ENCODE data around the gene DOLK. TPM values are rescaled to one million over a fixed set of nuclear protein-coding genes. Genes with fewer than 3 reads are reported as not detected.

The DOLK gene
- total and polyA plus RNA-seq, 10 of the 15 experiments (the other 5 are each of a cell fraction or from before 2014, with no cell fraction given): 1.9 to 18.2 (median 9.1) TPM

DNA sequence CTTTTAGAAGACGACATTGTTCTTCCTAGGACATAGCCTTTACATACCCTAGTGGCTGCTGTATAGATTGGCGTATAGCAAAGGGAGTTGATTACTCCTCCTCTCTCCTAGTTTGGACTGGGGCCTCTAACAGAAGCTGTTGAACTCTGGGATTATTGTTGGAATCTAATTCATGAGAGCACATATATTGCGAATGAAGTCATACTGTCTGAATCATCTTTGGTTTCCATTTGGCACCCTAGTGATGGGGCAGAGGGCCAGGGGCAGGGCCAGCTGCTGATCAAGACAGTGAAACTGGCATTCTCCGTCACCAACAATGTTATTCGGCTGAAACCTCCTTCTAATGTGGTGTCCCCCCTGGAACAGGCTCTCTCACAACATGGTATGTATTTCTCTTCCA, 40.4 kb upstream of the DOLK start (continued):
- TF ChIP-seq MYC (IDR thresholded peaks at IDR 0.05; ENCODE audit: insufficient read depth, insufficient read length, insufficient replicate concordance, low read length, severe bottlenecking) (no peak), ZZZ3 (IDR thresholded peaks at IDR 0.05; ENCODE audit: control insufficient read depth, insufficient read length, low read depth) (no peak)
- TF ChIP-seq, protein P1, sequence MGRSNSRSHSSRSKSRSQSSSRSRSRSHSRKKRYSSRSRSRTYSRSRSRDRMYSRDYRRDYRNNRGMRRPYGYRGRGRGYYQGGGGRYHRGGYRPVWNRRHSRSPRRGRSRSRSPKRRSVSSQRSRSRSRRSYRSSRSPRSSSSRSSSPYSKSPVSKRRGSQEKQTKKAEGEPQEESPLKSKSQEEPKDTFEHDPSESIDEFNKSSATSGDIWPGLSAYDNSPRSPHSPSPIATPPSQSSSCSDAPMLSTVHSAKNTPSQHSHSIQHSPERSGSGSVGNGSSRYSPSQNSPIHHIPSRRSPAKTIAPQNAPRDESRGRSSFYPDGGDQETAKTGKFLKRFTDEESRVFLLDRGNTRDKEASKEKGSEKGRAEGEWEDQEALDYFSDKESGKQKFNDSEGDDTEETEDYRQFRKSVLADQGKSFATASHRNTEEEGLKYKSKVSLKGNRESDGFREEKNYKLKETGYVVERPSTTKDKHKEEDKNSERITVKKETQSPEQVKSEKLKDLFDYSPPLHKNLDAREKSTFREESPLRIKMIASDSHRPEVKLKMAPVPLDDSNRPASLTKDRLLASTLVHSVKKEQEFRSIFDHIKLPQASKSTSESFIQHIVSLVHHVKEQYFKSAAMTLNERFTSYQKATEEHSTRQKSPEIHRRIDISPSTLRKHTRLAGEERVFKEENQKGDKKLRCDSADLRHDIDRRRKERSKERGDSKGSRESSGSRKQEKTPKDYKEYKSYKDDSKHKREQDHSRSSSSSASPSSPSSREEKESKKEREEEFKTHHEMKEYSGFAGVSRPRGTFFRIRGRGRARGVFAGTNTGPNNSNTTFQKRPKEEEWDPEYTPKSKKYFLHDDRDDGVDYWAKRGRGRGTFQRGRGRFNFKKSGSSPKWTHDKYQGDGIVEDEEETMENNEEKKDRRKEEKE (IDR thresholded peaks at IDR 0.05): no peak
- TF ChIP-seq, protein P2, sequence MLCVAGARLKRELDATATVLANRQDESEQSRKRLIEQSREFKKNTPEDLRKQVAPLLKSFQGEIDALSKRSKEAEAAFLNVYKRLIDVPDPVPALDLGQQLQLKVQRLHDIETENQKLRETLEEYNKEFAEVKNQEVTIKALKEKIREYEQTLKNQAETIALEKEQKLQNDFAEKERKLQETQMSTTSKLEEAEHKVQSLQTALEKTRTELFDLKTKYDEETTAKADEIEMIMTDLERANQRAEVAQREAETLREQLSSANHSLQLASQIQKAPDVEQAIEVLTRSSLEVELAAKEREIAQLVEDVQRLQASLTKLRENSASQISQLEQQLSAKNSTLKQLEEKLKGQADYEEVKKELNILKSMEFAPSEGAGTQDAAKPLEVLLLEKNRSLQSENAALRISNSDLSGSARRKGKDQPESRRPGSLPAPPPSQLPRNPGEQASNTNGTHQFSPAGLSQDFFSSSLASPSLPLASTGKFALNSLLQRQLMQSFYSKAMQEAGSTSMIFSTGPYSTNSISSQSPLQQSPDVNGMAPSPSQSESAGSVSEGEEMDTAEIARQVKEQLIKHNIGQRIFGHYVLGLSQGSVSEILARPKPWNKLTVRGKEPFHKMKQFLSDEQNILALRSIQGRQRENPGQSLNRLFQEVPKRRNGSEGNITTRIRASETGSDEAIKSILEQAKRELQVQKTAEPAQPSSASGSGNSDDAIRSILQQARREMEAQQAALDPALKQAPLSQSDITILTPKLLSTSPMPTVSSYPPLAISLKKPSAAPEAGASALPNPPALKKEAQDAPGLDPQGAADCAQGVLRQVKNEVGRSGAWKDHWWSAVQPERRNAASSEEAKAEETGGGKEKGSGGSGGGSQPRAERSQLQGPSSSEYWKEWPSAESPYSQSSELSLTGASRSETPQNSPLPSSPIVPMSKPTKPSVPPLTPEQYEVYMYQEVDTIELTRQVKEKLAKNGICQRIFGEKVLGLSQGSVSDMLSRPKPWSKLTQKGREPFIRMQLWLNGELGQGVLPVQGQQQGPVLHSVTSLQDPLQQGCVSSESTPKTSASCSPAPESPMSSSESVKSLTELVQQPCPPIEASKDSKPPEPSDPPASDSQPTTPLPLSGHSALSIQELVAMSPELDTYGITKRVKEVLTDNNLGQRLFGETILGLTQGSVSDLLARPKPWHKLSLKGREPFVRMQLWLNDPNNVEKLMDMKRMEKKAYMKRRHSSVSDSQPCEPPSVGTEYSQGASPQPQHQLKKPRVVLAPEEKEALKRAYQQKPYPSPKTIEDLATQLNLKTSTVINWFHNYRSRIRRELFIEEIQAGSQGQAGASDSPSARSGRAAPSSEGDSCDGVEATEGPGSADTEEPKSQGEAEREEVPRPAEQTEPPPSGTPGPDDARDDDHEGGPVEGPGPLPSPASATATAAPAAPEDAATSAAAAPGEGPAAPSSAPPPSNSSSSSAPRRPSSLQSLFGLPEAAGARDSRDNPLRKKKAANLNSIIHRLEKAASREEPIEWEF (IDR thresholded peaks at IDR 0.05; ENCODE audit: insufficient replicate concordance, low read depth, low read length): no peak
